Measurements from ENCODE around the gene SLC45A1.

The SLC45A1 gene

DNA sequence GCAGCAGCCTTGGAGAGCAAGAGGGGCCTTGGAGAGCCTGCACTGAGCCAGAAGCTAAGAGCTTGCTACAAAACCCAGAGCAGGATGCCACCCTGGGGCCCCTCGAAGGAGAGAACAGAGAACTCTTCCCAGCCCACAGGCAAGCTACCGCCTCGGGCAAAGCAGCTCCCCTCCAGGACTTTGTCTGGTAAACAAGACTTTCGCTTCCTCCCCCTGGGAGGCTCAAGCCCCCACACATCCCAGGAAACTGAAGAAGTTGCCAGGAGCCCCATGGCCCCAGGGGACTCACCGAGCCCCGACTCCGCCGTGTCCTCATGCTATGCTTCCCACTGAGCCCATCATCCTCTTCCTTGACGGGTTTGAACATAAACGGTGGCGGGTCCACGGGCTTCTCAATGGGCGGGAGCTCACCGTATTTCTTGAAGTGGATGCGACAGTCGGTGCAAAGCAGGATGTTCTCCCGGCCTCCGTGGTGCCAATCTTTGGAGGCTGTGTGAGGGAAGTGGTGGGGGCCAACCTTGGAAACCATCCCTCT lies 45.9 kb downstream of the SLC45A1 start:
- no peak for TF ChIP-seq FOXP2 (optimal IDR thresholded peaks at IDR 0.05; ENCODE audit: borderline replicate concordance, extremely low read depth, extremely low read length, insufficient read depth)
- TF ChIP-seq POLR2AphosphoS5 (IDR thresholded peaks at IDR 0.05; ENCODE audit: low read depth, low read length) = no peak
- TF ChIP-seq TAF1 (IDR thresholded peaks at IDR 0.05; ENCODE audit: borderline replicate concordance, insufficient read depth, low read length) = no peak
- no peak for TF ChIP-seq SIN3A (IDR thresholded peaks at IDR 0.05; ENCODE audit: borderline replicate concordance, insufficient read depth, low read length)

DNA sequence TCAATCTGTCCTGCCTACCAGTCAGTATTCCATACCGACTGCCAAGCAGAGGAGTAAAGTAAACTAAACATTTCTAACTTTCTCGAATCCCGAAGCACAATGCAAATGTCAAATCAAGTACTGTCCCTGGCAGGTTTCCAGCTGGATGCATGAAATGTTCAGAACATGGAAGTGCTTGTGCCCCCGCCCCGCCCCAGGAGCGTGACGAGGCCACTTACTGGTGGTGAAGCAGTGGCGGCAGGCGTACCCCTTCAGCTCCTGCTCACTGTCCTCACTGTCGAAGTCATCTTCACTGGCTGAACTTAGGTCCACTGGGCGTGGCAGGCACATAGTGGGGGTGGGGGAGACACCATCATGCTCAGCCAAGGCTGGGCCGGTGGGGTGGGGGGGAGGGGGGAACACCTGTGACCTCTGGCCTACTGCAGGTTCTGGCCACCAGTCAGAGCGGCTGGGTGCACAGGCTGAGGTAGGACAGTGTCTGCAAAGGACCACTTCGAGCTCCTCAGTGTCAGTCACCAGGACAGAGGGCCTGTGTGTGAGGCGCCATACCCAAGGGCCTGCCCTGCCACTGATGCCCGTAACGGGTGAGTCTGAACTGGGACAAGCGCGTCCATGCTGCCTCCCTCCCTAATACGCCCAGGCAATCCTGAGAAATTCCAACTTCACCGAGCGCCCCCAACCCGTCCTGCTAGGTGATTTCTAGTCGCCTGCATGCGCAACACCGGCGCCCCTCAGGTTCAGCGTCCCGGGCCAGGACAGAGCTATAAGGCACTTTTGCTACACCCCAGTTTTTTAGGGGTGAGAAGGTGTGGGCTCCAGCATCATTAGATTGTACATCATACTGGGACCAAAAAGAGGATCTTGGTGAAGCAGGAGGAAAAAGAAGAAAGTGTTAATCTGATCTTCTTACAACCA lies 46.9 kb downstream of the SLC45A1 start:
- TF ChIP-seq, protein P1, sequence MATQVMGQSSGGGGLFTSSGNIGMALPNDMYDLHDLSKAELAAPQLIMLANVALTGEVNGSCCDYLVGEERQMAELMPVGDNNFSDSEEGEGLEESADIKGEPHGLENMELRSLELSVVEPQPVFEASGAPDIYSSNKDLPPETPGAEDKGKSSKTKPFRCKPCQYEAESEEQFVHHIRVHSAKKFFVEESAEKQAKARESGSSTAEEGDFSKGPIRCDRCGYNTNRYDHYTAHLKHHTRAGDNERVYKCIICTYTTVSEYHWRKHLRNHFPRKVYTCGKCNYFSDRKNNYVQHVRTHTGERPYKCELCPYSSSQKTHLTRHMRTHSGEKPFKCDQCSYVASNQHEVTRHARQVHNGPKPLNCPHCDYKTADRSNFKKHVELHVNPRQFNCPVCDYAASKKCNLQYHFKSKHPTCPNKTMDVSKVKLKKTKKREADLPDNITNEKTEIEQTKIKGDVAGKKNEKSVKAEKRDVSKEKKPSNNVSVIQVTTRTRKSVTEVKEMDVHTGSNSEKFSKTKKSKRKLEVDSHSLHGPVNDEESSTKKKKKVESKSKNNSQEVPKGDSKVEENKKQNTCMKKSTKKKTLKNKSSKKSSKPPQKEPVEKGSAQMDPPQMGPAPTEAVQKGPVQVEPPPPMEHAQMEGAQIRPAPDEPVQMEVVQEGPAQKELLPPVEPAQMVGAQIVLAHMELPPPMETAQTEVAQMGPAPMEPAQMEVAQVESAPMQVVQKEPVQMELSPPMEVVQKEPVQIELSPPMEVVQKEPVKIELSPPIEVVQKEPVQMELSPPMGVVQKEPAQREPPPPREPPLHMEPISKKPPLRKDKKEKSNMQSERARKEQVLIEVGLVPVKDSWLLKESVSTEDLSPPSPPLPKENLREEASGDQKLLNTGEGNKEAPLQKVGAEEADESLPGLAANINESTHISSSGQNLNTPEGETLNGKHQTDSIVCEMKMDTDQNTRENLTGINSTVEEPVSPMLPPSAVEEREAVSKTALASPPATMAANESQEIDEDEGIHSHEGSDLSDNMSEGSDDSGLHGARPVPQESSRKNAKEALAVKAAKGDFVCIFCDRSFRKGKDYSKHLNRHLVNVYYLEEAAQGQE (IDR thresholded peaks at IDR 0.05; ENCODE audit: insufficient read depth in 1 of 2, low read depth in 2 of 2, low read length in 2 of 2) = no peak
- no peak for TF ChIP-seq POLR2AphosphoS5 (IDR thresholded peaks at IDR 0.05; ENCODE audit: low read depth, low read length)
- no peak for TF ChIP-seq FOXP2 (optimal IDR thresholded peaks at IDR 0.05; ENCODE audit: borderline replicate concordance, extremely low read depth, extremely low read length, insufficient read depth)
- no peak for TF ChIP-seq TAF1 (IDR thresholded peaks at IDR 0.05; ENCODE audit: borderline replicate concordance, insufficient read depth, low read length)
- TF ChIP-seq SIN3A (IDR thresholded peaks at IDR 0.05; ENCODE audit: borderline replicate concordance, insufficient read depth, low read length) = no peak

DNA sequence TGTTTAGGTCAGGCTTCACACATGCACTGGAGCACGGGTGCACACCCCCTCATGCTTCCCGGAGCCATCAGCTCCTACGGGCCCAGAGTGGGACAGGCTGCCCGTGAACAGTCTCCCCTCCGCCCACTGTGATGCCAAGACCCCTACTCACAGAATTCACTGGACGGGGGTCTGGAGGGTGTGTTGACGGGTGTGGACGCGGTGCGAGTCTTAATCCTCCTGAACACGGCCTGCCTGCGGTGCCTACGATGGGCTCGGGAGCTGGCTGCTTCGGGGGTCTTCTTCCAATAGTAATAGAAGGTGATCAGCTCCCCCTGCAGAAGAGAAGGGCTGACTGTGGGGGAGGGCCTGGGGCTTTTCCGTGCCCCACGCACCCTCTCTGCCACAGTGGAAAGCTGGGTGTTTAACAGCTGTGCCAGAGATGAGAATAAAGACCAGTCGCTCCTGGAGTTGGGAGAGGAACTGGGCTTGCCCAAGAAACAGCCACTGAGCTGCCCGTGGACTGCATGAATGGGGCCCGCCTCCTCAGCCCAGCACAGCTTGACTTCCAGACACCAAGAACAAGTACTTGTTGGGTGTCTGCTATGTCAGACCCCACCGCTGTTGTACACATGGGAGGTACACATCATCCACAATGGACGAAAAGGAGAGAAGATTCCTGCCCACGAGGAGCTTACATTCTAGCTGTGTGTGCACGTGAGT lies 47.9 kb downstream of the SLC45A1 start:
- no peak for TF ChIP-seq POLR2AphosphoS5 (IDR thresholded peaks at IDR 0.05; ENCODE audit: low read depth, low read length)

DNA sequence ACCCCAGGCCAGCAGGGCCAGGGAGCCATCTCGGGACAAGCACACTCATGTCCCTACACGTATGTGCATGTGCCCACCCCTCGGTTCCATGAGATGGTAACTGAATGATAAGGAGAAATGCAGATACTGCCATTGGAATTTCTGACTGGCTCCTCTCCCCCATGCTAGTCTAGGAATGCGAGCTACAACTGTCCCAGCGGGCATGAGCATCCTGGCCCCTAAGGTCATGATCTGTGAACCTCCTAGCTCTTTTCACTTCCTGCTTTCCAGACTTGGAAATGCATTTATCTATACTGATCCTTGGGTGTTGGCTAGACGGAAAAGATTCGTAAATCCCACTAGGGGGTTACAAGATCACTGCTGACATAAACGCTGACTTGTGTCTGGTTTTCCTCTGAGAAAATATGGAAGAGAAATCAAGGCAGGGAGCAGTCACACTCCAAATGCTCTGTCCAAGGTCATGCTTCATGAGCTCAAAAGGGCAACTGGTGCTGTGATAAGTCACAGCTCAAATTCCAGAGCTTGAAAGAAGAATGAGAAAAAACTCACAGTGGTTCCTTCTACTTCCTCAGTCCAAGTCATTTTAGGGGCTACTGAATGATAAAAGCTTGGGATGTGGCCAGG lies 49.8 kb downstream of the SLC45A1 start:
- TF ChIP-seq FOXP2 (optimal IDR thresholded peaks at IDR 0.05; ENCODE audit: borderline replicate concordance, extremely low read depth, extremely low read length, insufficient read depth) = no peak
- no peak for TF ChIP-seq TAF1 (IDR thresholded peaks at IDR 0.05; ENCODE audit: borderline replicate concordance, insufficient read depth, low read length)
- TF ChIP-seq, protein P1 (IDR thresholded peaks at IDR 0.05; ENCODE audit: insufficient read depth in 1 of 2, low read depth in 2 of 2, low read length in 2 of 2) = peak in 1 of 2 experiments; percentile 48; a peak in 1 of 4 replicates

DNA sequence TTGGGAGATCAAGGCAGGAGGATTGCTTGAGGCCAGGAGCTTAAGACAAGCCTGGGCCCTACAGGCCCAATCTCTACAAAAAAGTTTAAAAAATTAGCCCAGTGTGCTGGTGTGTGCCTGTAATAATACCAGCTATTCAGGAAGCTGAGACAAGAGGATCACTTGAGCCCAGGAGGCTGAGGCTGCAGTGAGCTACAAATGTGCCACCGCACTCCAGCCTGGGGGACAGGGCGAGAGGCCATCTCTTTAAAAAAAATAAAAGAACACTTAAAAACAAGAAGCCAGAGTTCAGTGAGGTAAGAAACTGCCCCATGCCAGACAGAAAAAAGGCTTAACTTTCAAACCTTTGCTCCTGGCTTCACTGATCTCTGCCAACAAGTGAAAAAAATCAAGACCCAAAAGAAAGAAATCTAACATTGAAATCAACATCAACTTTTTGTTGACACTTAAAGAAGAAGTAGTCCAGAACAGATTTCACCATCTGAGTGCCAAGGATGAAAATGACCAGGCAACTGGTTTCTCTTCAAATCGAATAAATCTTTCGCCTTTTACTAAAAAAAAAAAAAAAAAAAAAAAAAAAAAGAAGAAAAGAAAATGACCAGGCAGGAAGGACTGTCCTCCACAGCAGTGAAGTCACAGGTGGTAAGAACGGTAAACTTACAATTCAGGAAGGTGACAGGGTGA lies 51.2 kb downstream of the SLC45A1 start:
- TF ChIP-seq, protein P1 (IDR thresholded peaks at IDR 0.05; ENCODE audit: insufficient read depth in 1 of 2, low read depth in 2 of 2, low read length in 2 of 2) = no peak
- TF ChIP-seq FOXP2 (optimal IDR thresholded peaks at IDR 0.05; ENCODE audit: borderline replicate concordance, extremely low read depth, extremely low read length, insufficient read depth) = no peak
- no peak for TF ChIP-seq POLR2AphosphoS5 (IDR thresholded peaks at IDR 0.05; ENCODE audit: low read depth, low read length)
- no peak for TF ChIP-seq TAF1 (IDR thresholded peaks at IDR 0.05; ENCODE audit: borderline replicate concordance, insufficient read depth, low read length)
- TF ChIP-seq SIN3A (IDR thresholded peaks at IDR 0.05; ENCODE audit: borderline replicate concordance, insufficient read depth, low read length) = no peak

Measured in PFSK-1 (cell line).